Measurements from ENCODE around the gene AGBL3. TPM values are rescaled to one million over a fixed set of nuclear protein-coding genes. Genes with fewer than 3 reads are reported as not detected.

The AGBL3 gene
- total and polyA plus RNA-seq, 3 donors from 2014 or later, result 10.0 to 21.6 (median 13.9) TPM

GRCh38 chr7:135181261-135181928 is 195.1 kb downstream of the AGBL3 start:
- DNase-seq, result no peak
- no peaks in the 10 kb centered on the region for H3K4me1 ChIP-seq
- no peak overlapping the region for H3K4me3 ChIP-seq
- no peaks in the 10 kb centered on the region for H3K9me3 ChIP-seq
- no peak for TF ChIP-seq POLR2A (IDR thresholded peaks at IDR 0.05)
- TF ChIP-seq, protein P1, sequence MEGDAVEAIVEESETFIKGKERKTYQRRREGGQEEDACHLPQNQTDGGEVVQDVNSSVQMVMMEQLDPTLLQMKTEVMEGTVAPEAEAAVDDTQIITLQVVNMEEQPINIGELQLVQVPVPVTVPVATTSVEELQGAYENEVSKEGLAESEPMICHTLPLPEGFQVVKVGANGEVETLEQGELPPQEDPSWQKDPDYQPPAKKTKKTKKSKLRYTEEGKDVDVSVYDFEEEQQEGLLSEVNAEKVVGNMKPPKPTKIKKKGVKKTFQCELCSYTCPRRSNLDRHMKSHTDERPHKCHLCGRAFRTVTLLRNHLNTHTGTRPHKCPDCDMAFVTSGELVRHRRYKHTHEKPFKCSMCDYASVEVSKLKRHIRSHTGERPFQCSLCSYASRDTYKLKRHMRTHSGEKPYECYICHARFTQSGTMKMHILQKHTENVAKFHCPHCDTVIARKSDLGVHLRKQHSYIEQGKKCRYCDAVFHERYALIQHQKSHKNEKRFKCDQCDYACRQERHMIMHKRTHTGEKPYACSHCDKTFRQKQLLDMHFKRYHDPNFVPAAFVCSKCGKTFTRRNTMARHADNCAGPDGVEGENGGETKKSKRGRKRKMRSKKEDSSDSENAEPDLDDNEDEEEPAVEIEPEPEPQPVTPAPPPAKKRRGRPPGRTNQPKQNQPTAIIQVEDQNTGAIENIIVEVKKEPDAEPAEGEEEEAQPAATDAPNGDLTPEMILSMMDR (IDR thresholded peaks at IDR 0.05), result no peak
- intact Hi-C loops (cut with DNase I; ENCODE audit: low total_unique reads), result no loop called here
- WGBS, 2 donors, result 78 to 79% methylated on average over 3 of the region's 3 CpGs
- H3K27ac ChIP-seq, result no peak overlapping the region
- no peaks in the 10 kb centered on the region for H3K36me3 ChIP-seq (ENCODE audit: low read depth, missing control alignments)
- H3K27me3 ChIP-seq, result no peaks in the 10 kb centered on the region

DNA sequence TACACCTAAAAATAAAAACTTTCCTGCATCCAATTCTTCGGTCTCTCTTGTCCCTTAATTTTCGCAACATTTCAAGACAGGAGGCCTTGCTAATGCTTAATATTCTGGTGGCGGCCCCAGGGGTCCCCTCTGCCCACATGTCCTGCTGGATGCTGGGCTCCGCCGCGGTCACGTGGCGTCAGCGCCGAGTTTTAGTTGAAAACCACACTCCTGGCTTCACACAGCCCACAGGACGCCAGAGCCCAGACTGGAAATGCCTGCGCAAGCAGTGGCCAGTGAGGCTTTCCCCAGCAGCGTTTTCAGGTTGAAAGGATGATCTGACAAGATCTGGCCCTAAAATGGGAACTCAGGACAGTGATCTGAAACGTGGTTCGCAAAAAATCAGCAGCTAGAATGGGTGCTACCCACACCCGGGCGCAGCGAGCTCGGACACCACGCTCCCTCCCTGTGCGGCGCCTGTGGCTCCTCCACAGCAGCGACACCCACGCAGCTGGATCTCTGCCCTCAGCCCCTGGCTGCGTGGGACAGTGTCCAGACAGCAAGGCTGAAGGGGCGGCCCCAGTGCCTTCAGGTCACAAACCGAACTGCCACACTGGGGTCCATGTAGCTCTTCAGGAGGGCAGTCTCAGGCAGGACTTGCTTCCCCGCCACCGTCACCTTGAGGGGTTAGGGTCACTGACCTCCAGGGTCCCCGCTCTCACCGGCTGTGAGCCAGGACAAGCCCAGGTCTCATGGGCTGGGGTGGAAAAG is 195.8 kb downstream of the AGBL3 start:
- 95 to 98% methylated on average over 30 to 31 of the region's 31 CpGs for WGBS, 2 donors
- Histone ChIP-seq H3K4me1 (no peaks in the 10 kb centered on the region), H3K36me3 (ENCODE audit: low read depth, missing control alignments) (no peaks in the 10 kb centered on the region), H3K27ac (no peak overlapping the region), H3K4me3 (no peak overlapping the region), H3K27me3 (no peaks in the 10 kb centered on the region), H3K9me3 (no peaks in the 10 kb centered on the region)
- intact Hi-C loops (cut with DNase I; ENCODE audit: low total_unique reads), result no loop called here
- TF ChIP-seq, protein P1 (IDR thresholded peaks at IDR 0.05), result no peak
- TF ChIP-seq POLR2A (IDR thresholded peaks at IDR 0.05), result no peak
- no peak for DNase-seq

DNA sequence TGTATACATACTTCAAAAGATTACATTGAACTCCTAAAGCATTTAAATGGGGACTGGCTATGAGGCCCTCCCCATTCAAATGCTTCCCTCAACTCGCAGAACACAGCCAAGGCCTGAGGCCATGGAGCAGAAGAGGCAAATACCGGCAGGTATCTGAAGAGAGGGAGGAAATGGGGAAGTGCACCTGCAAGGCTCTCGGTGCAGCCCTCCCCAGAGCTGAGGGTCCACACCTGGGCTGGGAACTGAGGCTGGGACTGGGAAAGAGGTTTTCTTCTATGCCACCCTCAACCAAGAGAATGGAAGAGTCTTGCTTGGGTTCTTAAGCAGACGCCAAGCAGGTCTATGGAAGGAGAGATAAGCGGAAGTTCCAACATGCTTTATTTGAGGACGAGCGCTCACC is 197.2 kb downstream of the AGBL3 start:
- no peak for DNase-seq

DNA sequence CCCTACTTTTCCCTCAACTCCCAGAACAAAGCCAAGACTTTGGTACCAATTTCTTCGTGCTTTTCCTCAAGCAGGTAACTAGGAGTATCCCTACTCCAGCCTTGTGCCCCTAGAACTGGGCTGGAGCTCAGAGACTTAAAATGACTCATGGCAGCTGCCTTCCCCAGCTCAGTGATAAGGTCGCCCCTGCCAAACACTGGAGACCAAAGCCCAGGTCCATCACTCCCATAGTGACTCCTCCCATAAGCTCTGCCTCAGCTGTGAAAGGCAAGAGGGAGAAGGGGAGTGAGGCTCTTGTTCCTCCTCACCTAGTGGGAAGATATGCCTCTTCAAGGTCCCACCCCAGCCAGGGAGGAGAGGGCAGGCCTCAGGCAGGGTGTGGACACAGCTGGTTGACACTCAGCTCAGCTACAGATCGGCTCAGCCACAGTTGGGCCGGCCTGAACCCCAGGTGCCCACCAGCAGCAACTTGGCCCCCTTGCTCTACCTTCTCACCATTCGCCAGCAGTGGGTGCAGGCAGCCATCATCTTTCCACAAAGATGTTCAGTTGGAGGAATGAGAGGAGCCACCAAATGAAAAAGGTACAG is 198.0 kb downstream of the AGBL3 start:
- Histone ChIP-seq H3K27ac (no peak overlapping the region), H3K9me3 (no peaks in the 10 kb centered on the region), H3K4me3 (no peak overlapping the region), H3K4me1 (peaks cover 2% of the 10 kb centered on the region), H3K36me3 (ENCODE audit: low read depth, missing control alignments) (no peaks in the 10 kb centered on the region), H3K27me3 (no peaks in the 10 kb centered on the region)
- intact Hi-C loops (cut with DNase I; ENCODE audit: low total_unique reads), result no loop called here
- TF ChIP-seq, protein P1 (IDR thresholded peaks at IDR 0.05), result no peak
- TF ChIP-seq POLR2A (IDR thresholded peaks at IDR 0.05), result no peak
- WGBS, 2 donors, result 96 to 100% methylated on average over 5 of the region's 5 CpGs
- DNase-seq, result no peak

More for the DNA sequence above, 197.2 kb downstream of the AGBL3 start:
- Histone ChIP-seq H3K4me3 (no peak overlapping the region), H3K27me3 (no peaks in the 10 kb centered on the region), H3K36me3 (ENCODE audit: low read depth, missing control alignments) (no peaks in the 10 kb centered on the region), H3K27ac (no peak overlapping the region), H3K4me1 (no peaks in the 10 kb centered on the region), H3K9me3 (no peaks in the 10 kb centered on the region)
- TF ChIP-seq, protein P1 (IDR thresholded peaks at IDR 0.05), result no peak
- no peak for TF ChIP-seq POLR2A (IDR thresholded peaks at IDR 0.05)
- intact Hi-C loops (cut with DNase I; ENCODE audit: low total_unique reads), result no loop called here
- 95 to 100% methylated on average over 7 of the region's 7 CpGs for WGBS, 2 donors

Other genes with a start within 250 kb of the AGBL3 start
- 100 to 1,000 TPM; 135 to 153 TPM for gene CALD1, start 206.9 kb upstream of the AGBL3 start, total RNA-seq
- gene CALD1, start 206.9 kb upstream of the AGBL3 start, polyA plus RNA-seq (ENCODE audit: insufficient read depth, low read depth, low replicate concordance), result 103 TPM
- gene TMEM140, start 161.6 kb downstream of the AGBL3 start, total RNA-seq, result 1 to 10 TPM; 5.1 to 6.3 TPM
- gene TMEM140, start 161.6 kb downstream of the AGBL3 start, polyA plus RNA-seq (ENCODE audit: insufficient read depth, low read depth, low replicate concordance), result 11.4 TPM
- gene CYREN, start 184.2 kb downstream of the AGBL3 start, total RNA-seq, result 10 to 100 TPM; 44.3 to 47.3 TPM
- 36.3 TPM for gene CYREN, start 184.2 kb downstream of the AGBL3 start, polyA plus RNA-seq (ENCODE audit: insufficient read depth, low read depth, low replicate concordance)
- gene WDR91, start 225.0 kb downstream of the AGBL3 start, total RNA-seq, result 10 to 100 TPM; 23.8 to 46.6 TPM
- gene WDR91, start 225.0 kb downstream of the AGBL3 start, polyA plus RNA-seq (ENCODE audit: insufficient read depth, low read depth, low replicate concordance), result 29.5 TPM
- 1 to 10 TPM in 1 of 2 donors, under 1 TPM in 1; 0.87 to 3.5 TPM for gene STRA8, start 247.3 kb downstream of the AGBL3 start, total RNA-seq
- gene STRA8, start 247.3 kb downstream of the AGBL3 start, polyA plus RNA-seq (ENCODE audit: insufficient read depth, low read depth, low replicate concordance), result 1.4 TPM